HCT116 (cell line): ENCODE measurements around the gene PSMB5. TPM values are rescaled to one million over a fixed set of nuclear protein-coding genes. Genes with fewer than 3 reads are reported as not detected.

Experiments used
- ATAC-seq: fragments of 200-7000 bp; cut with Tn5 transposase; 2 replicates; pipeline ENCODE4 v1.9.1; 2020; ENCODE audit warnings: mild to moderate bottlenecking, moderate library complexity
- BruUV-seq: library from RNA; stranded (reverse); fragments of 400-500 nt; replicated peaks from 2 replicates; lab custom pipeline; 2021; lab: Mats Ljungman, UMichigan
- CTCF ChIA-PET: fragments of 300-600 bp; sonication (Branson Sonifier 250); formaldehyde crosslinking; loops from one replicate; lab custom pipeline; 2021; ENCODE audit warnings: antibody characterized with exemption; lab: Charles Lee
- POLR2A ChIA-PET: fragments of 300-600, 350-600 bp; sonication (Branson Sonifier 250); formaldehyde crosslinking; loops from one replicate; lab custom pipeline; 2021; ENCODE audit warnings: antibody characterized with exemption; lab: Charles Lee
- RAD21 ChIA-PET, 2 experiments: fragments of 300-600 bp; sonication (Branson Sonifier 250); formaldehyde crosslinking; loops; one replicate each; lab custom pipeline; 2023; ENCODE audit warnings: low total read pairs in 2 of 2; ENCODE audit not compliant: uncharacterized antibody in 2 of 2, unreplicated experiment in 2 of 2, low non-redundant PET in 1 of 2; lab: Charles Lee
- DNase-seq: peaks from one replicate; pipeline ENCODE4 v3.0.0-alpha.2; 2010; ENCODE audit warnings: low read depth, low spot score
- H2AFZ ChIP-seq: fragments of 200-600 bp; shearing (Covaris generic), sonication (generic); 2 replicates; pipeline ENCODE4 v1.6.1; 2017; ENCODE audit warnings: low read depth, mixed run types, mixed read lengths, antibody characterized with exemption, low read length; ENCODE audit not compliant: poor library complexity, severe bottlenecking
- H3K27ac ChIP-seq: 2 replicates; pipeline ENCODE4 v1.5.1; 2012; ENCODE audit warnings: low read depth, low read length
- H3K27me3 ChIP-seq: fragments of 200-600 bp; sonication (generic); 2 replicates; pipeline ENCODE4 v1.6.1; 2016; ENCODE audit warnings: mixed run types, low read length, mixed read lengths; ENCODE audit not compliant: insufficient read depth
- H3K36me3 ChIP-seq, 2 experiments: fragments of 200-500 bp in 1 of 2; fragments of 200-600 bp in 1 of 2; sonication (Bioruptor generic) in 1 of 2; sonication (generic) in 1 of 2; 2 replicates each; pipeline versions ENCODE4 v1.5.1 to v1.6.1; 2014 to 2016; ENCODE audit warnings: low read length in 2 of 2, inconsistent platforms in 1 of 2, mixed read lengths in 1 of 2, mixed run types in 1 of 2; ENCODE audit not compliant: insufficient read depth in 2 of 2, control insufficient read depth in 1 of 2
- H3K4me1 ChIP-seq, 2 experiments: fragments of 200-600 bp in 1 of 2; sonication (generic) in 1 of 2; 2 replicates each; pipeline versions ENCODE4 v1.5.1 to v1.6.1; 2012 to 2017; ENCODE audit warnings: low read length in 2 of 2, inconsistent platforms in 1 of 2, mild to moderate bottlenecking in 1 of 2, mixed read lengths in 1 of 2, mixed run types in 1 of 2, moderate library complexity in 1 of 2; ENCODE audit not compliant: insufficient read depth in 2 of 2, control insufficient read depth in 1 of 2
- H3K4me2 ChIP-seq: fragments of 200-600 bp; sonication (generic); 2 replicates; pipeline ENCODE4 v1.6.1; 2017; ENCODE audit warnings: mixed run types, low read length, mixed read lengths
- H3K4me3 ChIP-seq, 2 experiments: fragments of 200-600 bp in 1 of 2; sonication (generic) in 1 of 2; replicated peaks in 1 of 2; 2 replicates each; pipeline ENCODE4 v1.5.1; 2011 to 2016; ENCODE audit warnings: low read length in 2 of 2, control low read depth in 1 of 2, low read depth in 1 of 2, mild to moderate bottlenecking in 1 of 2, mixed read lengths in 1 of 2, mixed run types in 1 of 2
- H3K79me2 ChIP-seq: fragments of 200-600 bp; sonication (generic); 2 replicates; pipeline ENCODE4 v1.6.1; 2017; ENCODE audit warnings: mild to moderate bottlenecking, mixed run types, low read length, moderate library complexity, mixed read lengths; ENCODE audit not compliant: insufficient read depth
- H3K9ac ChIP-seq: fragments of 200-600 bp; sonication (generic); 2 replicates; pipeline ENCODE4 v1.6.1; 2016; ENCODE audit warnings: low read length, mixed read lengths
- H3K9me2 ChIP-seq: fragments of 200-600 bp; sonication (generic), shearing (Covaris generic); 2 replicates; pipeline ENCODE4 v1.6.1; 2017; ENCODE audit warnings: mixed run types, mild to moderate bottlenecking, moderate library complexity; ENCODE audit not compliant: insufficient read depth
- H3K9me3 ChIP-seq, 2 experiments: fragments of 200-500 bp in 1 of 2; fragments of 200-600 bp in 1 of 2; sonication (Bioruptor generic) in 1 of 2; sonication (generic) in 1 of 2; 2 replicates each; pipeline ENCODE4 v1.6.1; 2014 to 2017; ENCODE audit warnings: low read length in 2 of 2, mixed read lengths in 2 of 2, inconsistent platforms in 1 of 2, low read depth in 1 of 2, mild to moderate bottlenecking in 1 of 2, mixed run types in 1 of 2, moderate library complexity in 1 of 2; ENCODE audit not compliant: control insufficient read depth in 1 of 2, insufficient read depth in 1 of 2
- H4K20me1 ChIP-seq: fragments of 200-600 bp; sonication (generic), shearing (Covaris generic); 2 replicates; pipeline ENCODE4 v1.6.1; 2017; ENCODE audit warnings: mixed run types, mild to moderate bottlenecking, moderate library complexity; ENCODE audit not compliant: insufficient read depth
- EZH2phosphoT487 ChIP-seq: fragments of 200-600 bp; IDR thresholded peaks from 2 replicates; pipeline ENCODE4 v1.6.1; 2018; ENCODE audit warnings: antibody characterized with exemption, borderline replicate concordance
- FOSL1 ChIP-seq: IDR thresholded peaks from 2 replicates; pipeline ENCODE4 v1.6.1; 2012; ENCODE audit warnings: low read depth
- POLR2A ChIP-seq: IDR thresholded peaks from 2 replicates; pipeline ENCODE4 v1.7.0; 2011; ENCODE audit warnings: borderline replicate concordance; ENCODE audit not compliant: insufficient read depth, insufficient read length; ENCODE audit errors: extremely low read depth
- POLR2AphosphoS5 ChIP-seq: IDR thresholded peaks from 2 replicates; pipeline ENCODE4 v1.6.1; 2011; ENCODE audit warnings: mild to moderate bottlenecking, low read depth, low read length, moderate library complexity
- REST ChIP-seq: IDR thresholded peaks from 2 replicates; pipeline ENCODE4 v1.6.1; 2012; ENCODE audit warnings: low read depth
- SIN3A ChIP-seq: IDR thresholded peaks from 2 replicates; pipeline ENCODE4 v1.6.1; 2012; ENCODE audit warnings: low read depth
- SP1 ChIP-seq: IDR thresholded peaks from 2 replicates; pipeline ENCODE4 v1.6.1; 2012; ENCODE audit warnings: low read depth
- SRF ChIP-seq: IDR thresholded peaks from 2 replicates; pipeline ENCODE4 v1.6.1; 2012; ENCODE audit warnings: low read depth
- TCF7L2 ChIP-seq: IDR thresholded peaks from 2 replicates; pipeline ENCODE4 v1.7.0; 2011; ENCODE audit warnings: borderline replicate concordance, inconsistent platforms; ENCODE audit not compliant: insufficient read depth, insufficient read length; ENCODE audit errors: extremely low read depth
- ZFX ChIP-seq: fragments of 450-650 bp; IDR thresholded peaks from 2 replicates; pipeline ENCODE4 v1.6.1; 2017
- intact Hi-C: fragments of 100-400 bp; cut with micrococcal nuclease; formaldehyde crosslinking; loops from 2 replicates; pipeline ENCODE4 v1.10.0; 2022
- total RNA-seq: library from RNA; stranded (reverse); gene quantifications from one replicate; pipeline ENCODE4 v1.2.1, GENCODE V29; 2021; ENCODE audit not compliant: unreplicated experiment
- TF ChIP-seq, protein P1 (sequence below): IDR thresholded peaks from 2 replicates; pipeline ENCODE4 v1.6.1; 2011; ENCODE audit warnings: mild to moderate bottlenecking, low read length, moderate library complexity; ENCODE audit not compliant: insufficient replicate concordance; ENCODE audit errors: extremely low read depth

The PSMB5 gene
- total RNA-seq, 1 experiment from 2014 or later: 212 TPM

GRCh38 chr14:23066855-23067744 lies 32.4 kb upstream of the PSMB5 start:
- Histone ChIP-seq H3K27ac (no peak overlapping the region), H3K9ac (no peak overlapping the region), H3K4me1 (peaks cover 35 to 42% of the 10 kb centered on the region in 2 experiments), H3K27me3 (no peaks in the 10 kb centered on the region), H3K4me2 (no peak overlapping the region), H2AFZ (no peak overlapping the region), H3K79me2 (peaks cover 66% of the 10 kb centered on the region), H3K36me3 (peaks cover 47 to 67% of the 10 kb centered on the region in 2 experiments), H3K4me3 (no peak overlapping the region), H3K9me2 (no peaks in the 10 kb centered on the region), H3K9me3 (no peaks in the 10 kb centered on the region), H4K20me1 (no peaks in the 10 kb centered on the region)
- BruUV-seq: no TSS peak
- TF ChIP-seq POLR2A: no peak
- no peak for TF ChIP-seq ZFX
- no peak for TF ChIP-seq EZH2phosphoT487
- TF ChIP-seq SIN3A: no peak
- no peak for TF ChIP-seq TCF7L2
- TF ChIP-seq SP1: no peak
- no peak for TF ChIP-seq FOSL1
- TF ChIP-seq REST: no peak
- no peak for TF ChIP-seq POLR2AphosphoS5
- TF ChIP-seq, protein P1, sequence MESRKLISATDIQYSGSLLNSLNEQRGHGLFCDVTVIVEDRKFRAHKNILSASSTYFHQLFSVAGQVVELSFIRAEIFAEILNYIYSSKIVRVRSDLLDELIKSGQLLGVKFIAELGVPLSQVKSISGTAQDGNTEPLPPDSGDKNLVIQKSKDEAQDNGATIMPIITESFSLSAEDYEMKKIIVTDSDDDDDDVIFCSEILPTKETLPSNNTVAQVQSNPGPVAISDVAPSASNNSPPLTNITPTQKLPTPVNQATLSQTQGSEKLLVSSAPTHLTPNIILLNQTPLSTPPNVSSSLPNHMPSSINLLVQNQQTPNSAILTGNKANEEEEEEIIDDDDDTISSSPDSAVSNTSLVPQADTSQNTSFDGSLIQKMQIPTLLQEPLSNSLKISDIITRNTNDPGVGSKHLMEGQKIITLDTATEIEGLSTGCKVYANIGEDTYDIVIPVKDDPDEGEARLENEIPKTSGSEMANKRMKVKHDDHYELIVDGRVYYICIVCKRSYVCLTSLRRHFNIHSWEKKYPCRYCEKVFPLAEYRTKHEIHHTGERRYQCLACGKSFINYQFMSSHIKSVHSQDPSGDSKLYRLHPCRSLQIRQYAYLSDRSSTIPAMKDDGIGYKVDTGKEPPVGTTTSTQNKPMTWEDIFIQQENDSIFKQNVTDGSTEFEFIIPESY: no peak
- TF ChIP-seq SRF: no peak
- RAD21 ChIA-PET: no interaction called here
- ATAC-seq (no peak), DNase-seq (no peak)
- POLR2A ChIA-PET: interaction anchor here (1.9 kb wide), 1 partner anchor 42 kb away, joined by 10 read pairs; no protein-coding TSS in a partner anchor
- CTCF ChIA-PET: interaction anchor here (1.3 kb wide), 2 partner anchors 12 to 80 kb away, joined by 3 read pairs; no protein-coding TSS in a partner anchor
- intact Hi-C loops: no loop called here
